H9 (cell line): ENCODE results near the gene C2CD2. TPM values are rescaled to one million over a fixed set of nuclear protein-coding genes. Genes with fewer than 3 reads are reported as not detected.
A peak's percentile ranks its signal among the peaks of the same experiment; 100 is the strongest.

Experiments used
- DNase-seq: peaks from one replicate; pipeline ENCODE4 v3.0.0-alpha.2; 2017
- H2AFZ ChIP-seq: one replicate; pipeline ENCODE4 v1.6.1; 2013; ENCODE audit warnings: mild to moderate bottlenecking, low read length, control low read depth, moderate library complexity
- H2AK5ac ChIP-seq: 2 replicates; pipeline ENCODE4 v1.6.1; 2013; ENCODE audit warnings: low read length, control low read depth, mixed read lengths; ENCODE audit not compliant: insufficient read length
- H2BK120ac ChIP-seq: one replicate; pipeline ENCODE4 v1.6.1; 2013; ENCODE audit warnings: low read depth, mild to moderate bottlenecking, low read length, control low read depth, inconsistent platforms; ENCODE audit not compliant: poor library complexity, severe bottlenecking
- H2BK12ac ChIP-seq: 2 replicates; pipeline ENCODE4 v1.6.1; 2013; ENCODE audit warnings: low read length, control low read depth, mixed read lengths, low read depth; ENCODE audit not compliant: insufficient read length
- H2BK15ac ChIP-seq: 2 replicates; pipeline ENCODE4 v1.6.1; 2013; ENCODE audit warnings: low read depth, low read length, control low read depth
- H2BK20ac ChIP-seq: one replicate; pipeline ENCODE4 v1.6.1; 2013; ENCODE audit warnings: low read depth, mild to moderate bottlenecking, low read length, control low read depth, inconsistent platforms; ENCODE audit not compliant: poor library complexity, severe bottlenecking
- H2BK5ac ChIP-seq: 2 replicates; pipeline ENCODE4 v1.6.1; 2013; ENCODE audit warnings: low read length, control low read depth, mixed read lengths; ENCODE audit not compliant: insufficient read length
- H3K14ac ChIP-seq: 2 replicates; pipeline ENCODE4 v1.6.1; 2013; ENCODE audit warnings: low read length, control low read depth; ENCODE audit not compliant: insufficient read depth
- H3K18ac ChIP-seq: 2 replicates; pipeline ENCODE4 v1.6.1; 2013; ENCODE audit warnings: low read depth, mild to moderate bottlenecking, mixed read lengths, low read length, control low read depth; ENCODE audit not compliant: insufficient read length
- H3K23ac ChIP-seq: 2 replicates; pipeline ENCODE4 v1.6.1; 2013; ENCODE audit warnings: low read length, control low read depth, mixed read lengths, low read depth; ENCODE audit not compliant: insufficient read length
- H3K23me2 ChIP-seq: 2 replicates; pipeline ENCODE4 v1.6.1; 2013; ENCODE audit warnings: low read depth, mild to moderate bottlenecking, mixed read lengths, low read length, control low read depth; ENCODE audit not compliant: insufficient read length, poor library complexity, severe bottlenecking
- H3K27ac ChIP-seq: 2 replicates; pipeline ENCODE4 v1.5.1; 2013; ENCODE audit warnings: low read length, control low read depth, mixed read lengths, low read depth; ENCODE audit not compliant: insufficient read length
- H3K27me3 ChIP-seq: 2 replicates; pipeline ENCODE4 v1.6.1; 2013; ENCODE audit warnings: low read length, control low read depth, inconsistent platforms; ENCODE audit not compliant: insufficient read depth
- H3K4ac ChIP-seq: 2 replicates; pipeline ENCODE4 v1.6.1; 2013; ENCODE audit warnings: low read depth, mild to moderate bottlenecking, control low read depth, inconsistent platforms, low read length, moderate library complexity
- H3K4me1 ChIP-seq: 2 replicates; pipeline ENCODE4 v1.6.1; 2013; ENCODE audit warnings: low read length, control low read depth, inconsistent platforms; ENCODE audit not compliant: insufficient read depth
- H3K4me2 ChIP-seq: 2 replicates; pipeline ENCODE4 v1.6.1; 2013; ENCODE audit warnings: low read length, control low read depth, mixed read lengths; ENCODE audit not compliant: insufficient read length, insufficient read depth
- H3K56ac ChIP-seq: 2 replicates; pipeline ENCODE4 v1.6.1; 2013; ENCODE audit warnings: low read depth, mild to moderate bottlenecking, mixed read lengths, low read length, control low read depth; ENCODE audit not compliant: insufficient read length
- H3K79me1 ChIP-seq: 2 replicates; pipeline ENCODE4 v1.6.1; 2013; ENCODE audit warnings: low read depth, mild to moderate bottlenecking, moderate library complexity, low read length, control low read depth, inconsistent platforms; ENCODE audit not compliant: insufficient read depth, poor library complexity, severe bottlenecking
- H3K79me2 ChIP-seq: 2 replicates; pipeline ENCODE4 v1.6.1; 2013; ENCODE audit warnings: low read length, control low read depth, inconsistent platforms; ENCODE audit not compliant: insufficient read depth
- H3K9ac ChIP-seq: 2 replicates; pipeline ENCODE4 v1.6.1; 2013; ENCODE audit warnings: low read length, control low read depth, mixed read lengths; ENCODE audit not compliant: insufficient read length; ENCODE audit errors: extremely low read depth
- H3K9me3 ChIP-seq: one replicate; pipeline ENCODE4 v1.6.1; 2013; ENCODE audit warnings: low read depth, low read length, inconsistent platforms; ENCODE audit not compliant: control insufficient read depth
- H3T11ph ChIP-seq: one replicate; pipeline ENCODE4 v1.6.1; 2013; ENCODE audit warnings: mild to moderate bottlenecking, low read length, control low read depth, inconsistent platforms
- H4K20me1 ChIP-seq: one replicate; pipeline ENCODE4 v1.6.1; 2013; ENCODE audit not compliant: control insufficient read depth, insufficient read length, insufficient read depth
- H4K5ac ChIP-seq: 2 replicates; pipeline ENCODE4 v1.6.1; 2013; ENCODE audit warnings: low read depth, mild to moderate bottlenecking, mixed read lengths, low read length, control low read depth; ENCODE audit not compliant: insufficient read length
- H4K8ac ChIP-seq: replicated peaks from 2 replicates; pipeline ENCODE4 v1.6.1; 2013; ENCODE audit warnings: low read length, control low read depth, mixed read lengths, low read depth; ENCODE audit not compliant: insufficient read length
- H4K91ac ChIP-seq: 2 replicates; pipeline ENCODE4 v1.6.1; 2013; ENCODE audit warnings: low read depth, mild to moderate bottlenecking, moderate library complexity, mixed read lengths, low read length, control low read depth; ENCODE audit not compliant: insufficient read length
- H3K27ac Mint-ChIP-seq, 3 experiments: 2 replicates in 2 of 3; 3 replicates in 1 of 3; pipeline ENCODE4 v1.8.0; 2020 to 2021; ENCODE audit warnings: mixed read lengths in 3 of 3, mild to moderate bottlenecking in 1 of 3, moderate library complexity in 1 of 3
- H3K27me3 Mint-ChIP-seq: 2 replicates; pipeline ENCODE4 v1.8.0; 2021; ENCODE audit warnings: low read depth, mild to moderate bottlenecking, moderate library complexity, mixed read lengths
- H3K36me3 Mint-ChIP-seq, 3 experiments: 2 replicates in 2 of 3; 3 replicates in 1 of 3; pipeline ENCODE4 v1.8.0; 2020 to 2021; ENCODE audit warnings: low read depth in 3 of 3, mixed read lengths in 3 of 3; ENCODE audit not compliant: insufficient read depth in 1 of 3
- H3K4me1 Mint-ChIP-seq, 2 experiments: 2 replicates each; pipeline ENCODE4 v1.8.0; 2020; ENCODE audit warnings: mixed read lengths in 2 of 2
- H3K4me3 Mint-ChIP-seq, 2 experiments: 2 replicates in 1 of 2; 3 replicates in 1 of 2; pipeline ENCODE4 v1.8.0; 2020 to 2021; ENCODE audit warnings: mild to moderate bottlenecking in 2 of 2, mixed read lengths in 2 of 2, moderate library complexity in 1 of 2
- H3K9me3 Mint-ChIP-seq, 2 experiments: 2 replicates in 1 of 2; 3 replicates in 1 of 2; pipeline ENCODE4 v1.8.0; 2020; ENCODE audit warnings: mild to moderate bottlenecking in 2 of 2, mixed read lengths in 2 of 2, moderate library complexity in 1 of 2
- CTCF ChIP-seq: fragments of 200-600 bp; sonication (generic); conservative IDR thresholded peaks from 3 replicates; pipeline ENCODE4 v1.8.0; 2021; ENCODE audit warnings: antibody characterized with exemption, mild to moderate bottlenecking
- WGBS: extraction: QIAGEN DNeasy Blood & Tissue Kit; methylation state at CpG from one replicate; pipeline ENCODE4 v1.1.7; 2013; ENCODE audit warnings: missing lambda C conversion rate, low lambda C conversion rate, mixed read lengths; ENCODE audit not compliant: insufficient read length; ENCODE audit errors: extremely low coverage; 5-methylcytosine and 5-hydroxymethylcytosine counted together
- total RNA-seq: library from RNA; stranded (reverse); gene quantifications from 2 replicates; pipeline ENCODE4 v1.2.1, GENCODE V29; 2021

Gene C2CD2
- total RNA-seq, 1 experiment from 2014 or later: 14.6 TPM

DNA sequence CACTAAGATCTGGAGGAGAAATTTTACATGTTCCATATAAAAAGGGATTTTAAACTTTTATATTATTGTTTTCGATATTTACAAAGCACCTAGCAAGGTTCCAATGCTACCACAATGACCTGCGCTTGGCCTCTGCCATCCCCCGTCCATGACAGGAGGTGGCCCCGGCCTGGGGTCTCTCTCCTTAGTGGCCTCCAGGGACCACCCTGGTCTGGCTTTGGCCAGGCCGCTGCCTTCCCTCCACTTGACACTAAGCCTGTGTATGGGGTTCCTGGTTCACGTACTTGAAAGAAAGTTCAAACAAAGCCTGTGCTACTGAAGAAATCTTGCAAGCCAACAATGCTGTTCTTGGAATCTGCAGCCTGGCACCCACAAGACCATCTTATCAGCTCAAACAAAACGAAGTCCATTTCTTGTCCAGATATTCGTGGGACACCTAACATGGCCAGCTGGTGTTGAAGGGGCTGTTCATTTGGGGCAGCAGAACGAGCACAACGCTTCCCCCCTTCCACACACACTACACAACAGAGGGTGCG lies 87.5 kb downstream of the C2CD2 start:
- Histone ChIP-seq H3K23me2 (peaks cover under 1% of the 10 kb centered on the region), H2BK15ac (no peak overlapping the region), H4K91ac (no peak overlapping the region), H2AFZ (no peak overlapping the region), H3K56ac (no peak overlapping the region), H3K79me1 (no peaks in the 10 kb centered on the region), H3K4me2 (no peak overlapping the region), H4K20me1 (no peaks in the 10 kb centered on the region), H3K14ac (no peak overlapping the region), H3K79me2 (no peaks in the 10 kb centered on the region; the same call in 1 of the 2 replicates), H3K4ac (no peak overlapping the region), H2BK120ac (no peak overlapping the region), H3K27me3 (no peaks in the 10 kb centered on the region), H3T11ph (no peak overlapping the region), H4K8ac (no peak overlapping the region), H4K5ac (no peak overlapping the region), H2BK20ac (no peak overlapping the region), H2BK12ac (no peak overlapping the region), H3K18ac (no peak overlapping the region), H3K9ac (no peak overlapping the region), H3K27ac (no peak overlapping the region), H3K23ac (no peak overlapping the region), H3K4me1 (no peaks in the 10 kb centered on the region), H3K9me3 (no peaks in the 10 kb centered on the region), H2BK5ac (no peak overlapping the region), H2AK5ac (no peak overlapping the region)
- peaks cover 15 to 19% of the 10 kb centered on the region in 2 experiments for H3K4me1 Mint-ChIP-seq
- no peak overlapping the region for H3K4me3 Mint-ChIP-seq
- H3K9me3 Mint-ChIP-seq: no peaks in the 10 kb centered on the region
- peak overlapping the region in 2 of 3 experiments; percentile 46 to 49; a peak in 2 of 7 replicates for H3K27ac Mint-ChIP-seq
- H3K27me3 Mint-ChIP-seq: no peaks in the 10 kb centered on the region
- no CpG with 5 or more reads among the region's 11 CpGs for WGBS
- no peak for DNase-seq
- TF ChIP-seq CTCF: no peak
- no peaks in the 10 kb centered on the region for H3K36me3 Mint-ChIP-seq
